GM12801 (cell line): Measurements from ENCODE around the gene PPP4C.

Source experiments
- TF ChIP-seq, protein P1 (sequence below): IDR thresholded peaks from one replicate; pipeline ENCODE4 v1.5.1; 2011; ENCODE audit warnings: control low read depth; ENCODE audit not compliant: insufficient read length; ENCODE audit errors: extremely low read depth

Gene PPP4C

DNA sequence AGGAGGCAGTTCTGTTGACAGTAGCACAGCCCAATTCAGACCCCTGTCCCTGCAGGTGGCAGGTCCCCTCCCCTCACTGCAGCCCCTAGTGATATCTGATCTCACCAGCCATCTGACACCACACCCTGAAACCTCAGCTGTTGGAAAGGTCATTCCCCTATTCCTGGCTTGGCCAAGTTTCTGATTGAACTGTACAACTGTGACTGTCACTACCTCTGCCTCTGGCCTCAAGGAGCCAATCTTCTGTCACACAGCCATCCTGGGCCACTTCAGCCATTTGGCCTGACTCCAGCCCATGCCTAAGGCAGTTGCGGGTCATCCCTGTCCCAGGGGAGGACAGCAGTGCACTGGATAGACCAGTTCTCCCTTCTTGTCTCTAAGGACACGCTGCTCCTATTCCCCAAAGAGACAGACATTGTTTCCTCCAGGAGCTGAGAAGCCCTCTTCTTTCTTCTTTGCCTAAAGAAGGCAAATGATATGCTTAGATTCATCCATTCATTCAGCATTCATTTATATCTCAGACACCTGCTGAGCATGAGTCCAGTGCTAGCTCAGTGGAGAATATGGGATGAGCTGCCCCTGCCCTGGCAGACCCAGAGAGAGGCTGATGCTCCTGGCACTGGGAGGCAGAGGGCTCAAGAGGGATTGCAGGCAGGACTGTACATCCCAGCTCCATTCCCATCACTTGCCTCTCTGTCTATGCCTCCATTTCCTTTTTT lies 14.8 kb upstream of the PPP4C start:
- TF ChIP-seq, protein P1, sequence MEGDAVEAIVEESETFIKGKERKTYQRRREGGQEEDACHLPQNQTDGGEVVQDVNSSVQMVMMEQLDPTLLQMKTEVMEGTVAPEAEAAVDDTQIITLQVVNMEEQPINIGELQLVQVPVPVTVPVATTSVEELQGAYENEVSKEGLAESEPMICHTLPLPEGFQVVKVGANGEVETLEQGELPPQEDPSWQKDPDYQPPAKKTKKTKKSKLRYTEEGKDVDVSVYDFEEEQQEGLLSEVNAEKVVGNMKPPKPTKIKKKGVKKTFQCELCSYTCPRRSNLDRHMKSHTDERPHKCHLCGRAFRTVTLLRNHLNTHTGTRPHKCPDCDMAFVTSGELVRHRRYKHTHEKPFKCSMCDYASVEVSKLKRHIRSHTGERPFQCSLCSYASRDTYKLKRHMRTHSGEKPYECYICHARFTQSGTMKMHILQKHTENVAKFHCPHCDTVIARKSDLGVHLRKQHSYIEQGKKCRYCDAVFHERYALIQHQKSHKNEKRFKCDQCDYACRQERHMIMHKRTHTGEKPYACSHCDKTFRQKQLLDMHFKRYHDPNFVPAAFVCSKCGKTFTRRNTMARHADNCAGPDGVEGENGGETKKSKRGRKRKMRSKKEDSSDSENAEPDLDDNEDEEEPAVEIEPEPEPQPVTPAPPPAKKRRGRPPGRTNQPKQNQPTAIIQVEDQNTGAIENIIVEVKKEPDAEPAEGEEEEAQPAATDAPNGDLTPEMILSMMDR, result no peak

DNA sequence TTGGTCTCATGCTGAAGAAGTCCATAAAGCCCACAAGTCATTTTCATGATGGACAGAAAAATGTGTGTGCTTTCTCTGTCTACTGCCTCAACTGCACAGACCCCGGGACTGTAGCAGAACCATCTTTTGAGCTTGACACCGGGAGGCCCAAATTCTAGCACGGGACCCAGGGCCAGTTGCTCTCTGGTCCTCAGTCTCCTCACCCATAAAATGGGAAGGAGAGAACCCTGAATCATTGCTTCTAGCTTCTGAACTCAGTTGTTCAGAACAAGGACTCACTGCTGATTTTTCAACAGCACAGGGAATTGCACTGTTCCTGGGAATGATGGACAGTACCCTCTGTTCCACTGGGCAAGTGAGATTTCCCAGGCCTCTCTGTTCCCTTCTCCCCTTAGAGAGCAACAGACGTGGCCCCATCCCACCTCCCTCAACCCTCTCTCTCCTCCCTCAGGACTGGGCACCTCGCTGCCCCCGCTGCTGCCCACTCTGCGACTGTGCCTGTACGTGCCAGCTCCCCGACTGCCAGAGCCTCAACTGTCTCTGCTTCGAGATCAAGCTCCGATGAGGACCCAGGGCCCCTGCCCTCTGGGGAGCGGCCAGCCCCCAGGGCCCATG lies 12.4 kb upstream of the PPP4C start:
- TF ChIP-seq, protein P1, result no peak

DNA sequence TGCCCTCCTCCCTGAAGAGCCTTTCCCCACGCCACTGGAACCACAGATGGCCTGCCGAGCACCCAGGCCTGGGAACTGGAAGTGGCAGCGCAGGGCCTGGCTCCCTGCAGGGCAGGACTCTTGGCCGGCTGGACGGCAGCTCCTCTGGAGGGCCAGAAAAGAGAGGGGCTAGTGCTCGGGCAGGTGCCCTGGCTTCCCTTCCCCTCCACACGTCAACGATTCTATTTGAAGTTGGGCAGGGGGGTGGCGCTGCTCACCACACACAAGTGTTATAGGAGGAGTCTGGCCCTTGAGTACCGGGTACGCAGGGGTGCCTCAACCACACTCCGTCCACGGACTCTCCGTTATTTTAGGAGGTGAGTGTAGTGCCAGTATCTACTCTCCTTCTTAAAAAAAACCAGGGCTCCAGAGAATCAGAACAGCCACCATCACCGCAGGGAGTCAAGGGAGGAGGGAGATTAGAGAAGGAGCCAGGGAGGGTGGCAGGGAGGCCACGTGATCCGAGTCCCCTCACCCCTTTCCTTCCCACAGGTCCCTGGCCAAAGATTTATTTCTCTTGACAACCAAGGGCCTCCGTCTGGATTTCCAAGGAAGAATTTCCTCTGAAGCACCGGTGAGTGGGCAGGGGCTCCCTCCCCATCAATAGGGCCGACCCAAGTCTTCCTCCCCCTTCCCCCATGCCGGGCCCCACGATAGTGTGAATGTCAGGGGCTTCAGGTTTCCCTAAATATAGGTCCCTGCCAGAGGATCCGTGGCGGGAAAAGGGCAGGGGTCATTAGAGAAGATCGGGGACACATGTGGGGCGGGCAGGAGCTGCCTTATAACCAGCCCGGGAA lies 11.7 kb upstream of the PPP4C start:
- TF ChIP-seq, protein P1, result no peak

DNA sequence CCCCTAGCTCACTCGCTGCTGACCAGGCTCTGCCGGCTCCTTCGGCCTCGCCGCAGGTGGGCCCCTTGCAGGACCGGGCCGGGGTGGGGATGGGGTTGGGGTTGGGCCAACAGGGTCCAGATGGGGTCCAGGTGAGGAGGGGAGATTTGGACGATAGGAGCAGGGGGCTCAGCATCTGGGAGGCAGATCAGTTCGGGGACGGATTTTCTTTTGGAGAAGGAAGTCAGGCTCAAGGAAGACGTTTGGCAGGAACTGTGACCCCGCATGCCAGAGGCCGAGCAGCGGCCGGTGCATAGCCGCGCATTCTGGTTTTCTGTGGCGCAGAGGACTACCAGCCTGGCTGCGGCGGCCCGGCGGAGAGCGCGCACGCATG lies 11.1 kb upstream of the PPP4C start:
- TF ChIP-seq, protein P1, result no peak

DNA sequence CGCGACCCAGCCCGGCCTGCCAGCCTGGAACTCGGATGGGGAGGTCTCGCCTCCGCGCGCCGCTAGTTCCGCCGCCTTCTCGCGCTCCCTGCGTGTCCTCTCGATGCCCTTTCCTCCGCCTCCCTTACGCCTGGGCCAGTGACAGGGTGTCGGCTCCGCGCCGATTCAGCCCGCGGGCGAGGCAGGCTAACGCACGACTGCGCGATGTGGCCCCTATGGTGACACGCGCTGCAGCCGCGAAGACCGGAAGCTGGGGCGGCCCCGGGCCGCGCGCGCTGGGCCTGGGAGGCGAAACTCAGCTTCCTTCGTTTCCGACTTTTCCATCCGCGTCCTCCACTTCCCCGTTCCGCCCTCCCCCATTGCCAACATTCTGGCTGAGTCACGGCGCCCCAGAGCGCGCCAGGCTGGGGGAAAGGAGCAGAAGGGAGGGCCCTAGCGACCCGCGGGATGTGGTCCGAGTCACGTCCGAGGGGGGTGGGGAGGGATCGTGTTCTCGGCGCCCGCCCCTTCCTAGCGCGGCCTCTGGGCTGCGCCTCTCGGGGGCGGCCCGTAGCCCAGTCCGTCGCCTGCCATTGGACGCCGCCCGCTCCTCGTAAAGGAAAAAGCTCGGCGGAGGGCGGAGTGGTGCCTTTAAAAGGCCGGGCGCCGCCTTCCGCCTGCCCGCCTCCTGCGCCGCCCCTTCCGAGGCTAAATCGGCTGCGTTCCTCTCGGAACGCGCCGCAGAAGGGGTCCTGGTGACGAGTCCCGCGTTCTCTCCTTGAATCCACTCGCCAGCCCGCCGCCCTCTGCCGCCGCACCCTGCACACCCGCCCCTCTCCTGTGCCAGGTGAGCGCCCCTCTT lies 10.5 kb upstream of the PPP4C start, which contains the start of gene ALDOA:
Gene ALDOA (plus strand): TSS at position 659 of the 841 bp plus-strand sequence. CDS start 1,138 bp downstream, outside the sequence.
- TF ChIP-seq, protein P1, result no peak

DNA sequence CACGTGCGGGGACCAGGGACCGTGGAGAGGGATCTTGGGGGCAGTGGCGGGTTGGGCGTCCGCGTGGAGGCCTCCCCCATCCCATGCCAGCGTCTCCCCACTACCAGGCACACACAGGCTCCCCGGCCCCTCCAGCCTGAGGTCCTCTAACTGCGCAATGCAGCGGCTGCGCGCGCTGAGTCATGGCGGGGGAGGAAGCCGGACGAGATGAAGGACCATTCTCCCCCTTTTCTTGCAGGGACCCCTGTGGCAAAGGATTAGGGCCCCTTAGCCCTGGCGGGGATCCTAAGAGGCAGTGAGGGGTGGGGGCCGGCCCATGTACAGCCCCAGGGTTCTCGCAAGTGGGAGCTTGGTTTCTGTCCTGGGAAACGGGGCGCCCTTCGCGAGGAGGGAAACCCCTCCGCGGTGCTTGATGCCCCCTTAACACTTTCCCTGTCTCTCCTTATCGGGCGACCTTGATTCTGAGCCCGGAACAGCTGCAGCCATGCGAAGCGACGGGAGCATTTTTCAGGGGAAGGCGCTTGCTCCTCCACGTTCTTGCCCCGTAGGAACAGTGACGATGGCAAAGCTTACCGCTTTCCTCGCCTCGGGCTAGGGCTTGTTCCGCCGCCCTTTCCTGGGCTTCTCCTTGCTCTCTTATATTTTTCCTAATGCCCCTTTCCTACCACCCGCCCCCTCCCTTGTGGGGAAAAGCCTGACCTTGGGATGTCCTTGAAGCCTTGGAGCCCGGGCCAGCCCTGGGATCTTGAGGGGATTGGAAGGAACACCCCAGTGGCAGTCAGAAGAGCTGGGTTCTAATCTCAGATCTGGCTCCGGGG lies 9.6 kb upstream of the PPP4C start:
- TF ChIP-seq, protein P1, result no peak
